ENCODE measurements around the gene ZNF277.

The ZNF277 gene

DNA sequence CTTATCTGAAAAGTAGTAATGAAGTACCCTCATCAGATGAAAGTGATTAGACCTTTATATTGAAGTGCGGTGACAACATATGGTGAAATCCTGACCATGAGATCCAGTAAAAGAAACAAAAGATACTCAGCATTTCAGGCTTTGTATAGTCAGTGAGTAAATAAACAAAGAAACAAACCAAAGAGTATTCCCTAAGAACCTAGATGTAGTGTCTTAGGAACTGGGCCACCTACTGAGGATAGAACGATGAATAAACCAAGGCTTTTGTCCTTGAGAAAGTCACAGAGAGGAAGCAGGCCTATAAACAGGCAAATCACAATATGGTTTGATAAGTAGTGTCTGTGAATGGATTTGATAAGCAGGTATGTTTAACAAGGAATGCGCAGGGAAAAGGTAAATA, 46.2 kb downstream of the ZNF277 start:
- no peak for ATAC-seq
- TF ChIP-seq SNAI2 (CRISPR knock-in tag; IDR thresholded peaks at IDR 0.05) (no peak), ZNF8 (CRISPR knock-in tag; IDR thresholded peaks at IDR 0.05) (no peak), CSDC2 (CRISPR knock-in tag; IDR thresholded peaks at IDR 0.05) (no peak), GLIS3 (CRISPR knock-in tag; IDR thresholded peaks at IDR 0.05) (no peak), ISL1 (CRISPR knock-in tag; IDR thresholded peaks at IDR 0.05) (no peak), TOX (CRISPR knock-in tag; IDR thresholded peaks at IDR 0.05; ENCODE audit: borderline replicate concordance) (no peak), ZC3H10 (CRISPR knock-in tag; IDR thresholded peaks at IDR 0.05) (no peak), ARNTL (CRISPR knock-in tag; IDR thresholded peaks at IDR 0.05; ENCODE audit: borderline replicate concordance, low read depth) (no peak), ZFP30 (CRISPR knock-in tag; IDR thresholded peaks at IDR 0.05) (no peak), PPARA (CRISPR knock-in tag; IDR thresholded peaks at IDR 0.05; ENCODE audit: borderline replicate concordance) (no peak), ZFP3 (CRISPR knock-in tag; IDR thresholded peaks at IDR 0.05) (no peak), RARB (CRISPR knock-in tag; IDR thresholded peaks at IDR 0.05) (no peak)
- TF ChIP-seq, protein P1, sequence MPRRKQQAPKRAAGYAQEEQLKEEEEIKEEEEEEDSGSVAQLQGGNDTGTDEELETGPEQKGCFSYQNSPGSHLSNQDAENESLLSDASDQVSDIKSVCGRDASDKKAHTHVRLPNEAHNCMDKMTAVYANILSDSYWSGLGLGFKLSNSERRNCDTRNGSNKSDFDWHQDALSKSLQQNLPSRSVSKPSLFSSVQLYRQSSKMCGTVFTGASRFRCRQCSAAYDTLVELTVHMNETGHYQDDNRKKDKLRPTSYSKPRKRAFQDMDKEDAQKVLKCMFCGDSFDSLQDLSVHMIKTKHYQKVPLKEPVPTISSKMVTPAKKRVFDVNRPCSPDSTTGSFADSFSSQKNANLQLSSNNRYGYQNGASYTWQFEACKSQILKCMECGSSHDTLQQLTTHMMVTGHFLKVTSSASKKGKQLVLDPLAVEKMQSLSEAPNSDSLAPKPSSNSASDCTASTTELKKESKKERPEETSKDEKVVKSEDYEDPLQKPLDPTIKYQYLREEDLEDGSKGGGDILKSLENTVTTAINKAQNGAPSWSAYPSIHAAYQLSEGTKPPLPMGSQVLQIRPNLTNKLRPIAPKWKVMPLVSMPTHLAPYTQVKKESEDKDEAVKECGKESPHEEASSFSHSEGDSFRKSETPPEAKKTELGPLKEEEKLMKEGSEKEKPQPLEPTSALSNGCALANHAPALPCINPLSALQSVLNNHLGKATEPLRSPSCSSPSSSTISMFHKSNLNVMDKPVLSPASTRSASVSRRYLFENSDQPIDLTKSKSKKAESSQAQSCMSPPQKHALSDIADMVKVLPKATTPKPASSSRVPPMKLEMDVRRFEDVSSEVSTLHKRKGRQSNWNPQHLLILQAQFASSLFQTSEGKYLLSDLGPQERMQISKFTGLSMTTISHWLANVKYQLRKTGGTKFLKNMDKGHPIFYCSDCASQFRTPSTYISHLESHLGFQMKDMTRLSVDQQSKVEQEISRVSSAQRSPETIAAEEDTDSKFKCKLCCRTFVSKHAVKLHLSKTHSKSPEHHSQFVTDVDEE (CRISPR knock-in tag; IDR thresholded peaks at IDR 0.05) = no peak
- TF ChIP-seq, protein P2, sequence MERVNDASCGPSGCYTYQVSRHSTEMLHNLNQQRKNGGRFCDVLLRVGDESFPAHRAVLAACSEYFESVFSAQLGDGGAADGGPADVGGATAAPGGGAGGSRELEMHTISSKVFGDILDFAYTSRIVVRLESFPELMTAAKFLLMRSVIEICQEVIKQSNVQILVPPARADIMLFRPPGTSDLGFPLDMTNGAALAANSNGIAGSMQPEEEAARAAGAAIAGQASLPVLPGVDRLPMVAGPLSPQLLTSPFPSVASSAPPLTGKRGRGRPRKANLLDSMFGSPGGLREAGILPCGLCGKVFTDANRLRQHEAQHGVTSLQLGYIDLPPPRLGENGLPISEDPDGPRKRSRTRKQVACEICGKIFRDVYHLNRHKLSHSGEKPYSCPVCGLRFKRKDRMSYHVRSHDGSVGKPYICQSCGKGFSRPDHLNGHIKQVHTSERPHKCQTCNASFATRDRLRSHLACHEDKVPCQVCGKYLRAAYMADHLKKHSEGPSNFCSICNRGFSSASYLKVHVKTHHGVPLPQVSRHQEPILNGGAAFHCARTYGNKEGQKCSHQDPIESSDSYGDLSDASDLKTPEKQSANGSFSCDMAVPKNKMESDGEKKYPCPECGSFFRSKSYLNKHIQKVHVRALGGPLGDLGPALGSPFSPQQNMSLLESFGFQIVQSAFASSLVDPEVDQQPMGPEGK (CRISPR knock-in tag; IDR thresholded peaks at IDR 0.05; ENCODE audit: borderline replicate concordance) = no peak
- TF ChIP-seq, protein P3, sequence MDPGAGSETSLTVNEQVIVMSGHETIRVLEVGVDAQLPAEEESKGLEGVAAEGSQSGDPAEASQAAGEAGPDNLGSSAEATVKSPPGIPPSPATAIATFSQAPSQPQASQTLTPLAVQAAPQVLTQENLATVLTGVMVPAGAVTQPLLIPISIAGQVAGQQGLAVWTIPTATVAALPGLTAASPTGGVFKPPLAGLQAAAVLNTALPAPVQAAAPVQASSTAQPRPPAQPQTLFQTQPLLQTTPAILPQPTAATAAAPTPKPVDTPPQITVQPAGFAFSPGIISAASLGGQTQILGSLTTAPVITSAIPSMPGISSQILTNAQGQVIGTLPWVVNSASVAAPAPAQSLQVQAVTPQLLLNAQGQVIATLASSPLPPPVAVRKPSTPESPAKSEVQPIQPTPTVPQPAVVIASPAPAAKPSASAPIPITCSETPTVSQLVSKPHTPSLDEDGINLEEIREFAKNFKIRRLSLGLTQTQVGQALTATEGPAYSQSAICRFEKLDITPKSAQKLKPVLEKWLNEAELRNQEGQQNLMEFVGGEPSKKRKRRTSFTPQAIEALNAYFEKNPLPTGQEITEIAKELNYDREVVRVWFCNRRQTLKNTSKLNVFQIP (CRISPR knock-in tag; IDR thresholded peaks at IDR 0.05; ENCODE audit: borderline replicate concordance, low read depth) = no peak

DNA sequence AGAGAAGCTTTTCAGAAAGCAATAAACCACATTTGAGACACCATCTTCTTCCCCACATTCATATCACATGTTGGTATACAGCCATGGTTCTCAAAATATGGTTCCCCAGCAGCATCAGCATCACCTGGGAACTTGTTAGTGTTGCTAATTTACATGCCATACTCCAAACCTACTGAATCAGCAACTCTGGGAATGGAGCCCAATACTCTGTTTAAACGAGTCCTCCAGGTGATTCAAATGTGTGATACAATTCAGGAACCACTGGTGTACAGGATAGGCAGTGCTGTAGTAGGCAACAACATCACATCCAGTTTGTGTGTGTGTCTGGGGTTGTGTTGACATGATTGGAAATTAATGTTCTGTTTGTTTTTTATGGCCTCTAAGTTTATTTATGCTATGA, 47.7 kb downstream of the ZNF277 start:
- TF ChIP-seq ZNF8 (CRISPR knock-in tag; IDR thresholded peaks at IDR 0.05) (no peak), RARB (CRISPR knock-in tag; IDR thresholded peaks at IDR 0.05) (no peak), CSDC2 (CRISPR knock-in tag; IDR thresholded peaks at IDR 0.05) (no peak)
- TF ChIP-seq, protein P1 (CRISPR knock-in tag; IDR thresholded peaks at IDR 0.05) = no peak
- ATAC-seq = no peak

DNA sequence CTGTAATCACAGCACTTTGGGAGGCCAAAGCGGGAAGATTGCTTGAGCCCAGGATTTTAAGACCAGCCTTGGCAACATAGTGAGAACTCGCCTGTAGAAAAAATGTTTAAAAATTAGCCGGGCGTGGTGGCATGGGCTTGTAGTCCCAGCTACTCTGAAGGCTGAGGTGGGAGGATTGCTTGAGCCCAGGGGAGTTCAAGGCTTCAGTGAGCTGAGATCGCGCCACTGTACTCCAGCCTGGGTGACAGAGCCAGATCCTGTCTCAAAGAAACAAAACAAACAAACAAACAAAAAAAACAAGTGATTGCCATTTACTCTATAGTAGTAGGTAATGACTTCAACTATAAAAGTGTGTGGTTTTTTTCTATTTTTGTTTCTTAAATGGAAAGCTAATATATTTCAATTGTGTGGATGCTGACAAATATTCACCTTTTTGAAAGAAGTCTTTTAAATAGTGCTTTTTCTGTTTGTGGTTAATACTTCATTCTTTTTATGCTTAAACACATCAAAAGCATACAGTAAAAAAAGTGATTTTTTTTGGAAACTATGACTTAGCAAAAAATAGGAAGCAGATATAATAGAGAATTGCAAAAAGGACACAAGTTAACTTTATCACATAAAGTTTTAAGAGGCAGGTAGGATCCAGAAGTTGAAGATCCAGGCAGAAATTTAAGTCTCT, 48.4 kb downstream of the ZNF277 start:
- ATAC-seq = no peak
- no peak for TF ChIP-seq ARNTL (CRISPR knock-in tag; IDR thresholded peaks at IDR 0.05; ENCODE audit: borderline replicate concordance, low read depth)
- TF ChIP-seq, protein P4, sequence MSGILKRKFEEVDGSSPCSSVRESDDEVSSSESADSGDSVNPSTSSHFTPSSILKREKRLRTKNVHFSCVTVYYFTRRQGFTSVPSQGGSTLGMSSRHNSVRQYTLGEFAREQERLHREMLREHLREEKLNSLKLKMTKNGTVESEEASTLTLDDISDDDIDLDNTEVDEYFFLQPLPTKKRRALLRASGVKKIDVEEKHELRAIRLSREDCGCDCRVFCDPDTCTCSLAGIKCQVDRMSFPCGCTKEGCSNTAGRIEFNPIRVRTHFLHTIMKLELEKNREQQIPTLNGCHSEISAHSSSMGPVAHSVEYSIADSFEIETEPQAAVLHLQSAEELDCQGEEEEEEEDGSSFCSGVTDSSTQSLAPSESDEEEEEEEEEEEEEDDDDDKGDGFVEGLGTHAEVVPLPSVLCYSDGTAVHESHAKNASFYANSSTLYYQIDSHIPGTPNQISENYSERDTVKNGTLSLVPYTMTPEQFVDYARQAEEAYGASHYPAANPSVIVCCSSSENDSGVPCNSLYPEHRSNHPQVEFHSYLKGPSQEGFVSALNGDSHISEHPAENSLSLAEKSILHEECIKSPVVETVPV (CRISPR knock-in tag; IDR thresholded peaks at IDR 0.05) = no peak

DNA sequence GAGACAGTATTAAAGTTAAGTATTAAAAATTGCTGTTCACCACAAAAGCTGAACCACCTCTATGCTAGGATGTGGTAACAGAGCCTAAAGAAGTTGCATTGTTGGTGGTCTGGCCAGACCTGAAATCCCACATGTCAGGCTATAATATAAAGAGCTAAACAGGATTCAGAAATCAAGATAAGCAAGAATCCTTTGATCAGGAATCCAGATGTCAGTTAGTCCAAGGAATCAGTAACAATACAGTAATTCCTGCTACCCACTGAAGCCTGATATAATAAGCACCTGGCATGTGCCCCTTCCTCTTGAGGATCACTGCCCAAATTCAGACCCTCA, 48.9 kb downstream of the ZNF277 start:
- TF ChIP-seq, protein P5, sequence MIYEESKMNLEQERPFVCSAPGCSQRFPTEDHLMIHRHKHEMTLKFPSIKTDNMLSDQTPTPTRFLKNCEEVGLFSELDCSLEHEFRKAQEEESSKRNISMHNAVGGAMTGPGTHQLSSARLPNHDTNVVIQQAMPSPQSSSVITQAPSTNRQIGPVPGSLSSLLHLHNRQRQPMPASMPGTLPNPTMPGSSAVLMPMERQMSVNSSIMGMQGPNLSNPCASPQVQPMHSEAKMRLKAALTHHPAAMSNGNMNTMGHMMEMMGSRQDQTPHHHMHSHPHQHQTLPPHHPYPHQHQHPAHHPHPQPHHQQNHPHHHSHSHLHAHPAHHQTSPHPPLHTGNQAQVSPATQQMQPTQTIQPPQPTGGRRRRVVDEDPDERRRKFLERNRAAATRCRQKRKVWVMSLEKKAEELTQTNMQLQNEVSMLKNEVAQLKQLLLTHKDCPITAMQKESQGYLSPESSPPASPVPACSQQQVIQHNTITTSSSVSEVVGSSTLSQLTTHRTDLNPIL (CRISPR knock-in tag; IDR thresholded peaks at IDR 0.05; ENCODE audit: low read depth) = no peak
- TF ChIP-seq TCF4 (CRISPR knock-in tag; IDR thresholded peaks at IDR 0.05; ENCODE audit: borderline replicate concordance) = peak; percentile 73; the same call in 1 of the 2 replicates
- ATAC-seq = no peak

Measured in SK-N-SH treated with all-trans-retinoic acid at 6 μM for 48 hours (cell line).